Endothelial cell (in vitro differentiated cells): ENCODE measurements around the gene TSPAN3. TPM values are rescaled to one million over a fixed set of nuclear protein-coding genes. Genes with fewer than 3 reads are reported as not detected.

ENCODE experiments used
- DNase-seq: peaks from one replicate; pipeline ENCODE4 v3.0.0; 2021; ENCODE audit warnings: low spot score
- H3K27ac Mint-ChIP-seq: one replicate; pipeline ENCODE4 v1.8.0; 2021; ENCODE audit warnings: mixed read lengths, inconsistent platforms; ENCODE audit not compliant: unreplicated experiment
- H3K27me3 Mint-ChIP-seq: one replicate; pipeline ENCODE4 v1.8.0; 2021; ENCODE audit warnings: mild to moderate bottlenecking, moderate library complexity, mixed read lengths, inconsistent platforms; ENCODE audit not compliant: unreplicated experiment
- H3K36me3 Mint-ChIP-seq: one replicate; pipeline ENCODE4 v1.8.0; 2021; ENCODE audit warnings: mild to moderate bottlenecking, low read depth, mixed read lengths, inconsistent platforms; ENCODE audit not compliant: unreplicated experiment
- H3K4me1 Mint-ChIP-seq: one replicate; pipeline ENCODE4 v1.8.0; 2021; ENCODE audit warnings: mild to moderate bottlenecking, mixed read lengths, inconsistent platforms; ENCODE audit not compliant: unreplicated experiment
- H3K4me3 Mint-ChIP-seq: one replicate; pipeline ENCODE4 v1.8.0; 2021; ENCODE audit warnings: mild to moderate bottlenecking, mixed read lengths, inconsistent platforms; ENCODE audit not compliant: unreplicated experiment
- H3K9me3 Mint-ChIP-seq: one replicate; pipeline ENCODE4 v1.8.0; 2021; ENCODE audit warnings: mixed read lengths, inconsistent platforms; ENCODE audit not compliant: unreplicated experiment
- total RNA-seq: library from RNA; stranded (reverse); fragmentation: NEBNext Ultra II Directional; extraction: Animal tissue kit (Norgen Biotek cat#: 25700); gene quantifications from one replicate; pipeline ENCODE4 v1.2.1, GENCODE V29; 2021; ENCODE audit not compliant: unreplicated experiment
- TF ChIP-seq, protein P1 (sequence below): fragments of 200-600 bp; sonication (generic); IDR thresholded peaks from one replicate; pipeline ENCODE4 v1.5.0; 2021; ENCODE audit warnings: antibody characterized with exemption; ENCODE audit not compliant: unreplicated experiment

The TSPAN3 gene
- total RNA-seq, 1 donor from 2014 or later, result 140 TPM

- TF ChIP-seq, protein P1, sequence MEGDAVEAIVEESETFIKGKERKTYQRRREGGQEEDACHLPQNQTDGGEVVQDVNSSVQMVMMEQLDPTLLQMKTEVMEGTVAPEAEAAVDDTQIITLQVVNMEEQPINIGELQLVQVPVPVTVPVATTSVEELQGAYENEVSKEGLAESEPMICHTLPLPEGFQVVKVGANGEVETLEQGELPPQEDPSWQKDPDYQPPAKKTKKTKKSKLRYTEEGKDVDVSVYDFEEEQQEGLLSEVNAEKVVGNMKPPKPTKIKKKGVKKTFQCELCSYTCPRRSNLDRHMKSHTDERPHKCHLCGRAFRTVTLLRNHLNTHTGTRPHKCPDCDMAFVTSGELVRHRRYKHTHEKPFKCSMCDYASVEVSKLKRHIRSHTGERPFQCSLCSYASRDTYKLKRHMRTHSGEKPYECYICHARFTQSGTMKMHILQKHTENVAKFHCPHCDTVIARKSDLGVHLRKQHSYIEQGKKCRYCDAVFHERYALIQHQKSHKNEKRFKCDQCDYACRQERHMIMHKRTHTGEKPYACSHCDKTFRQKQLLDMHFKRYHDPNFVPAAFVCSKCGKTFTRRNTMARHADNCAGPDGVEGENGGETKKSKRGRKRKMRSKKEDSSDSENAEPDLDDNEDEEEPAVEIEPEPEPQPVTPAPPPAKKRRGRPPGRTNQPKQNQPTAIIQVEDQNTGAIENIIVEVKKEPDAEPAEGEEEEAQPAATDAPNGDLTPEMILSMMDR, result no peak
- H3K27me3 Mint-ChIP-seq, result no peaks in the 10 kb centered on the region
- peaks cover 6% of the 10 kb centered on the region for H3K4me1 Mint-ChIP-seq
- no peak for DNase-seq
- H3K9me3 Mint-ChIP-seq, result no peaks in the 10 kb centered on the region
- H3K4me3 Mint-ChIP-seq, result no peak overlapping the region
- H3K36me3 Mint-ChIP-seq, result peaks cover 33% of the 10 kb centered on the region
- H3K27ac Mint-ChIP-seq, result no peak overlapping the region
Measured at GRCh38 chr15:77048135-77048876, 22.6 kb downstream of the TSPAN3 start.

DNA sequence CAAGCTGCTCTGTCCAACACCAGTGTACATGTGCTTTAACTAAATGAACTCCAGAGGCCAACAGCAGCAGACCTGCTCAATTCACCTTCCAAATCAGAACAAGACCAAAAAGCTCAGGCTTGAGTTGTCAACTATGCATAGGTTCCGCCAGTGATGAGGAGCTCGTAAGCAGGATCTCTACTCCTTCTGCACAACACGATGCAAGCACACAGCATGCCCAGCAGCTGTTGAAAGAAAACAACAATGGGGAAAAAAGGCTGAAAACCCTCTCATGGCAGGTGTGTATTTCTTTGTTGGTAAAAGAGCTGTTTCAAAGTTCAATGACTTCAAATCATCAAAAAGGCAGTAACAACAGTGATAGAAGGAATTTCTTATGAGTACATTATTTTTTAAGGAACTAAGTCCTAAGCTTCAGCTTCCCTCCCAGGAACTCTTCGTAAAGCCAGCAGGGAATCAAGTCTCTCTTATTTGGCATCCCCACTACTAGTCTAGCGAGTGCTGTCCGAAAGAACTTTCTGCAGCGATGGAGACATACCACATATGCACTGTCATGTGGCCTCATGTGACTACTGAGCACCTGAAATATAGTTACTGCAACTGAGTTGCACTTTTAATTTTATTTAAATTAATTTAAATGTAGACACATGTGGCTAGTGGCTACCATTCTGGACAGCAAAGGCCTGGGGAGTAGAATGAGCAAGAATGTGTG, 24.1 kb downstream of the TSPAN3 start:
- no peak for DNase-seq
- TF ChIP-seq, protein P1, result no peak
- H3K27ac Mint-ChIP-seq, result no peak overlapping the region
- no peaks in the 10 kb centered on the region for H3K27me3 Mint-ChIP-seq
- H3K4me1 Mint-ChIP-seq, result peaks cover 6% of the 10 kb centered on the region
- H3K9me3 Mint-ChIP-seq, result no peaks in the 10 kb centered on the region
- peaks cover 28% of the 10 kb centered on the region for H3K36me3 Mint-ChIP-seq
- H3K4me3 Mint-ChIP-seq, result no peak overlapping the region

DNA sequence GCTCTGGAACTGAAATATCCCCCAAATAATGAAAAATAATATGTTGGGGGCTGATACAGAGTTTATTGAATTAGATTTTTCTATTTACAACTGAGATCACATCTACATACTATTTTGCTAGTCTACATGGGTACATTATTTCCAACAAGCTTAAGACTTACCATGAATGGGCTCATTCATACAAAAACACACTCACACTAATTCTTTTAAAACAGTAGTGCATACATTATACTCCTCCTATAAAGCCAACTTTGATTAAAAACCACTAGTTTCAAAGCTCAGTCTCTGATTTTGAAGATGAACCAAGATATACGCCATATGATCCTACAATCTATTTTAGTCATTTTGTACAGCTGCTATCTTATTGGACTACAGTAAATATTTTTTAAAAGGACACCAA, 24.9 kb downstream of the TSPAN3 start:
- Mint-ChIP-seq H3K27me3 (no peaks in the 10 kb centered on the region), H3K4me1 (peaks cover 6% of the 10 kb centered on the region), H3K9me3 (no peaks in the 10 kb centered on the region), H3K36me3 (peaks cover 26% of the 10 kb centered on the region), H3K27ac (no peak overlapping the region), H3K4me3 (no peak overlapping the region)
- no peak for DNase-seq
- TF ChIP-seq, protein P1, result no peak

GRCh38 chr15:77044228-77045042, 26.5 kb downstream of the TSPAN3 start:
- no peak for DNase-seq
- Mint-ChIP-seq H3K4me3 (peak overlapping the region; percentile 33), H3K4me1 (peaks cover 6% of the 10 kb centered on the region), H3K27me3 (no peaks in the 10 kb centered on the region), H3K36me3 (peaks cover 26% of the 10 kb centered on the region), H3K9me3 (no peaks in the 10 kb centered on the region), H3K27ac (peak overlapping the region; percentile 70)
- TF ChIP-seq, protein P1, result no peak
